NCI-H510A treated with DMSO at 0.1 percent for 48 hours (cell line): ENCODE results near the gene AEN.

Experiments used
- DNase-seq: peaks from one replicate; lab custom pipeline; 2025; lab: John Stamatoyannopoulos, UW

The AEN gene

GRCh38 chr15:88649753-88650551, 28.8 kb downstream of the AEN start:
- DNase-seq, result no peak

- DNase-seq, result no peak
These were observed 29.4 kb downstream of the AEN start for GRCh38 chr15:88650556-88650955.

- no peak for DNase-seq
These were observed 30.1 kb downstream of the AEN start for GRCh38 chr15:88651136-88651732.

GRCh38 chr15:88651971-88652370, 30.8 kb downstream of the AEN start:
- no peak for DNase-seq

GRCh38 chr15:88652456-88653199, 31.5 kb downstream of the AEN start:
- peak; percentile 53 for DNase-seq

- no peak for DNase-seq
These were observed 32.3 kb downstream of the AEN start for GRCh38 chr15:88653200-88654064.

- DNase-seq, result no peak
These were observed 33.4 kb downstream of the AEN start for GRCh38 chr15:88654430-88655102.

- no peak for DNase-seq
These were observed 34.0 kb downstream of the AEN start for GRCh38 chr15:88655103-88655553.

GRCh38 chr15:88655800-88656488, 34.8 kb downstream of the AEN start:
- no peak for DNase-seq

GRCh38 chr15:88656760-88657221, 35.7 kb downstream of the AEN start:
- DNase-seq, result no peak

- DNase-seq, result no peak
These were observed 36.4 kb downstream of the AEN start for GRCh38 chr15:88657326-88658069.

GRCh38 chr15:88658070-88658965, 37.2 kb downstream of the AEN start:
- DNase-seq, result no peak

- no peak for DNase-seq
These were observed 38.1 kb downstream of the AEN start for GRCh38 chr15:88658972-88659931.

- no peak for DNase-seq
These were observed 40.0 kb downstream of the AEN start for GRCh38 chr15:88661041-88661700.

GRCh38 chr15:88661761-88662556, 40.8 kb downstream of the AEN start:
- no peak for DNase-seq

- no peak for DNase-seq
These were observed 42.0 kb downstream of the AEN start for GRCh38 chr15:88663141-88663621.
